NOMO-1 treated with DMSO at 0.1 percent for 48 hours (cell line): ENCODE results near the gene ARAP1.

Experiments
- DNase-seq: peaks from one replicate; lab custom pipeline; 2025; ENCODE audit not compliant: unreplicated experiment; lab: John Stamatoyannopoulos, UW

The ARAP1 gene

GRCh38 chr11:72685560-72686480, 66.4 kb downstream of the ARAP1 start:
- DNase-seq: no peak

DNA sequence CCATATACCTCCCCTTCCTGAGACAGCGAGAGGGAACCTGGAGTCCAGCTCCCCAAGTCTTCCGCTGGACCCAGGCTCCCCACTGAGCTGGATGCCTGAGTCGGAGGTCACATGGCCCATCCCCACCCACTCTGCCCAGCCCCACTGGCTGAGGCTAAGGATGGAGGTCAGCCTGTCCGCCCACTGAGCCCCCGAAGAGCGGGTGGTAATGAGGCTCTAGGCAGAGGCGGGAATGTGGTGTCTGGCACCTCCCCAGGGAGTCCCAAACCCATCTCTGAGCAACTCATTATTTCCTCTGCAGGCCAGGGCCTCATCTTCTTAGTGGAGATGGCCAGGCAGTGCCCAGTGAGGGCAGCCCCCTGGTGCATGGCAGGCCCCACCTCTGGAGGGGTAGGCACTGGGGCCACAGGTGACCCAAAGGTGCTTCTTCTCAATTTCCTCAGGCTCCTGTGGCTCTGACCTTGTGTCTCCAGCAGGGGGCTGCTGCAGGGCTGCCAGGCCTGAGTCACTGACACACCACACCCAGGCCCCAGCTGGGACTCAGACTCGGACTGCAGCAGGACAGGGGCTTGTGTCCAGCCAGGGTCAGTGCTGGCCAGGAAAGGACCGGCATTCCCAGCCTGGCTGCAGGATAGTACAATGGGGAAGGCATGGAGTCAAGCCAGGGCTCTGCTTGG, 67.8 kb downstream of the ARAP1 start:
- peak; percentile 24 for DNase-seq

DNA sequence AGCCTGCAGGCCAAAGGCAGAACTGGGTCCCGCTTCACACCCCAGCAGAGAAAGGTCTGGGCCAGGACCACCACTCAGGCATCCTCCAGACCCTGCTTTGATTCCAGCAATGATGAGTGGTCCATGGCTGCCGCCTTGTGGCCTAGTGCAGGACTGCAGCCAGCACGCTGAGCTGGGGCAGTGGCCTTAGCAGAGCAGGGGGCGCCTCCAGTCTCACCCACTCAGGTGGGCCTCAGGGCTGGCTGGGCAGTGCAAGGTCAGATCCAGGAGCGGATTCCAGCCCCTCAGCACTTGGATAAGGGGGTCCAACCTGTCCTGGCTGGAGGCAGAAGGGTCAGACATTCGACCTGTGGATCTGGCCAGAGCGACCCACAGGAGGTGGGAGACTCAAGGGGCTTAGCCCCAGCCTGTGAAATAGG, 68.4 kb downstream of the ARAP1 start:
- DNase-seq: peak; percentile 8

DNA sequence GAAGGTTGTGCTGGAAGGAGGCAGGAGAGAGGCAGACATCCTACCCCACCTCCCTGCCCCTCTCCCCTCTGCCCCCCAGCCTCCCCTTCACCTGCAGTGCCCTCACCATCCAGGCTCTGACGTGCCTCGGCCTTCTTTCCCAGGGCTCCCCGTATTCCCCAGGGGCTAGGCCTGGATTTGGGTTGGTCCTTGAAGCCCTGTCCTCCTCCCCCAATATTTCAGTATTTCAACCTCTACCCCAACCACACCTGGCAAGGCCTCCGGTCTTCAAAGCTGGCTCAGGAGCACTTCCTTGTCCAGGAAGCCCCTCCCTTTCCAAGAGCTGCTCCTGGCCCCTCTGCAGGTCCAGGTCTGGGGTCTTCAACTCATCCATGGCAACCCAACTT, 69.4 kb downstream of the ARAP1 start:
- no peak for DNase-seq

DNA sequence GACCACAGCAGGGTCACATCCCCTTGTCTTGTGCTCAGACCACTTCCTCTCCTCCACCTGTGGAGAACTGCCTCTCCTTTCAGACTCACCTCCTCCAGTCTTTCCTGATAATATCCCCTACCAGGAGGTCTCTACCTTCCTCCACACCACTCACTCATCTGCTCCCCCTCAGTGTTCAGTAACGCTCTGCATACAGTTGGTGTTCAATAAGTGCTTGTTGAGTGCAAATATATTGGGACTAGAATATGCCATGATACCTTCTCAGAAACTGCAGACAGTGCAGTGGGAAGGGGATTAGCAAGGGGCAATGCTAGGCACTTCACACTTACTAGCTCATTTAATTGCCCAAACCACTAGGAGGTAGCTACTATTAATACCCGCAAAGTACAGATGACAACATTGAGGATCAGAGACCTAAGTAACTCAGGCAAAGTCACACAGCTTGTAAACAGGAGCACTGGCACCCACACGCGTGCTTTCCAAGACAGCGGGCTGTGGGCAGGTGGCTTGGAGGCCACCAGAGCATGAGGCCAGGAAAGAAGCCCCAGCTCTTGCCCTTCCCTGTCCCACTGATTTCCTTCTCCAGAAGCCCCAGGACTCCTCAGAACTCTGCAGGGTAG, 69.9 kb downstream of the ARAP1 start:
- DNase-seq: no peak

DNA sequence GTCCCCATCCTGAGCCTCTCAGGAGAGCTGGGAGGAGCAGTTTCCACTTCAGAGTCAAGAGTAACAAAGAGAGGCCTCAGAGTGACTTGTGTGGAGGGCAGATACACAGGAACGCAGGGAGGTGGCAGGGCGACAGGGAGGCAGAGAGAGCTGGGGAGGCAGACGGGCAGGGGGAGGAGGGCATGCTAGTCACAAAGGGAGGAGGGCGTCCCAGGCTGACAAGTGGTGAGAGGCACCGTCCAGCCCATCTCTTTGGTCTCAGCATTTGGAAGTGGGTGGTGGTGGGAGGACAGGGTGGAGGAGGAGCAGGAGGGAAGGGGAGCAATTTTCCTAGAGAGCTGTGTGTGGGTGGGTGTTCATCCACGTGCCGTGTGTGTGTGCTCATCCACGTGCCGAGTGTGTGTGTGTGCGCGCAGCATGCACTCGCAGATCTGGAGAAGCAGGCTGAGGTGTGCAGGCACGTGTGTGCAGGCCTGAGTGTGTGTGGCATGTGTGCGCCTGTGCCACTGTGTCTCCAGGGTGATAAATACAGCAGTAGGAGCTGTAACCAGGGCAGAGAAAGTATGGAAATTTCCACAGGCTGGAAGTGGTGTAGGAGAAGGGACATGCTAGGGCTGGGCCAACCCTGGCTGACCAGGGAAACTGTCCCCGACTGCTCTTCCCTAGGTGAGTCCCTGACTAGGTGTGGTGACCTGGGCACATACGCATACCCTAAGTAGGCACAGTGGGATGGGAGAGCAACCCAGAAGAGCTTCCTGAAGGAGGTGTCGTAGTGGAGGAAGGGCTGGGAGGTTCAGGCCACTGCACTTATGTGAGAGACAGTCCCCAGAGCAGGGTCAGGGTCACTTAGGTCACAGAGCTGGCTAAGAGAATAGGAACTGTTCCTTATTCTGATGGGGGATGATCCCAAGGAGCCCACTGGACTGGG, 70.7 kb downstream of the ARAP1 start:
- no peak for DNase-seq

DNA sequence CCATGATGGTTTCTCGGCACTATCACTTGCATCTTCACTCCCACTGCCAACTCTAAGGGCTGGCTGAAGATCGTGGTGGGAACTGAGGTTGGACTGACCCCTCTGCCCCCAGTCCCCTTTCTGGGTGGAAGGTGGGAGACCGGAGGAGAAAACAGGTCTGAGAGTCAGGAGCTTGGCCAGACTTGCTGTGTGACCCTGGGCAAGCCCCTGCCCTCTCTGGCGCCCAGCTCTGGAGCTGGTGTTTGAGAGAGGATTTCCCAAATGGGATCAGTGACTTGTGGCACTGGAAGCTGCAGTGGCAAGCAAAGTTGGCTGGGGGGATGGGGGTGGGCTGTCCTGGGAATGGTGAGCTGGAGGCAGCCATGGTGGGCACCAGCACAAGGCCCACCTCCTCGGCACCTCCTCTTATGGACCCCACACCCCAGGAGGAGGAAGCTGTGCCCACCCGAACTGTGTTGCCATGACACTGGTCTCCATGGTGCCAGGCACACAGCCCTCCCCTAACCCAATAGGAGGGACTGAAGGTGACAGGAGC, 71.5 kb downstream of the ARAP1 start:
- no peak for DNase-seq

- no peak for DNase-seq
Measured at GRCh38 chr11:72679869-72680268, 72.3 kb downstream of the ARAP1 start.

GRCh38 chr11:72678524-72678923, 73.7 kb downstream of the ARAP1 start:
- no peak for DNase-seq

GRCh38 chr11:72676861-72677341, 75.3 kb downstream of the ARAP1 start:
- DNase-seq: peak; percentile 55

GRCh38 chr11:72675221-72675620, 77.0 kb downstream of the ARAP1 start:
- DNase-seq: no peak

DNA sequence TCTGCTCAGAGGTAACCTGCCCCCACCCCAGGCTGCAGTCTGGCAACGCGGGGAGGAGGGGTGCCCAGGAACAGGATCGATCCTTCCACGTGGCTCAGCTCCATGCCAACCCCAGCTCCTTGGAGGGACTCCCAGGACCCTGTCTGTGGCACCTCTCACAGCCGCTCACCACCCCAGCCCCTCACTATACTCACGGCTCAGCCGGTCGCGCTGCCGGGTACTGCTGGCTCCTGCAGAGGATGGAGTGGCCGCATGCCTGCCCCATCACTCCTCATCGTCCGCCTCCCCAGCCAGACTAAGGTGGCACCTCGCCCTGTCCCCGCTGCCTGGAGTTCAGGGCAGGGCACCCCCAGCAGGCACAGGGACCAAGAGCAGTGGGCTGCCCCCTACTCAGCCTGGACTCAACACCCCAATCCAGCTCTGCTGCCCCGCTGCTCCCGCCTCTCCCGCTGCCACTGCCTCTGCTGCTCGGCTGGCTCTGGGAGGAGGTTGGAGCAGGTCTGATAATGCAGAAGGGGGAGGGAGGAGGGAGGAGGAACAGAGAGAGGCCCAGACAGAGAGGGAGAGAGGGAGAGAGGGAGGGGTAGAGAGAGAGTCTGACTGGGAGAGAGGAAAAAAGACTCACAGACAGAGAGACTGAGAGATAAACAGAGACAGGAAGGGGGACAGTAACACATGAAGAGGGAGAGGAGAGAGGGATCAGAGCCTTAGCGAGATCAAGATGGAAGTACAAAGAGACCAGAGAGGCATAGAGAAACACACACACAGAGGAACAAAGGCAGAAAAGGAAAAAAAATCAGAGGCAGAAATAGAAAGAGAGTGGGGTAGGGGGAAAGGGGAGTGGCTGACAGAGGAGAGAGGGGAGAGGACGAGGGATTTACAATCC, 78.0 kb downstream of the ARAP1 start, which contains the start of gene PDE2A:
Gene PDE2A, minus strand, starts transcription at position 480 of the 886 bp plus-strand sequence. Its CDS starts 215 bp downstream, at position 265.
- no peak for DNase-seq

DNA sequence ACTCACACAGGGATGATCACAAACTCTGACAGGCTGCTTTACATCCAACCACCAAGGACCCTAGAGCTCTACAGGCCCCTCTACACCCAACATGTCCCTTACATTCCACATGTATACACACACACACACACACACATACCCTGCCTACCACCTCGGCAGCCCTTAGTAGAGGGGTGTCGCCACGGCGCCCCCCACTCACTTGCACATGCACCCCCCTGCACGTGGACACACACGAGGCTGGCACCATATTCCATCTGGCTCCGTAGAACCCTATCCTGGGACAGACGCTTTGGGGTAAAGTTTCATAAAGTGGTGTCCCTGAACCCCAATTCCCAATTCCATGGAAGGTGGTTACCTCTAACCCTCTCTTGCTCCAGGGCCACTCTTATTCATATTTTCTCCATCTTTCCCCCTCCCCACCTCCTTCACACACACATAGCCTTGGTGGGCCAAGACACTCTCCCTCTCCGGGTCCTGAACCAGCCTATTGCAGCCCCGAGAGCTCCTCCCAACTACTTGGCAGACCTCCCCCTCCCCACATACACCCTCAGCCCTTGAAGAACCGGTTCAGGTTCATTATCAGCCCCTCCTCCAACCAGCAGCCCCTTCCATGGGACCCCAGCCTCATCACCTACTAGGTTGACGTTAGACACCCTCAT, 78.8 kb downstream of the ARAP1 start:
- DNase-seq: no peak

- DNase-seq: no peak
Measured at GRCh38 chr11:72672597-72673238, 79.5 kb downstream of the ARAP1 start.

DNA sequence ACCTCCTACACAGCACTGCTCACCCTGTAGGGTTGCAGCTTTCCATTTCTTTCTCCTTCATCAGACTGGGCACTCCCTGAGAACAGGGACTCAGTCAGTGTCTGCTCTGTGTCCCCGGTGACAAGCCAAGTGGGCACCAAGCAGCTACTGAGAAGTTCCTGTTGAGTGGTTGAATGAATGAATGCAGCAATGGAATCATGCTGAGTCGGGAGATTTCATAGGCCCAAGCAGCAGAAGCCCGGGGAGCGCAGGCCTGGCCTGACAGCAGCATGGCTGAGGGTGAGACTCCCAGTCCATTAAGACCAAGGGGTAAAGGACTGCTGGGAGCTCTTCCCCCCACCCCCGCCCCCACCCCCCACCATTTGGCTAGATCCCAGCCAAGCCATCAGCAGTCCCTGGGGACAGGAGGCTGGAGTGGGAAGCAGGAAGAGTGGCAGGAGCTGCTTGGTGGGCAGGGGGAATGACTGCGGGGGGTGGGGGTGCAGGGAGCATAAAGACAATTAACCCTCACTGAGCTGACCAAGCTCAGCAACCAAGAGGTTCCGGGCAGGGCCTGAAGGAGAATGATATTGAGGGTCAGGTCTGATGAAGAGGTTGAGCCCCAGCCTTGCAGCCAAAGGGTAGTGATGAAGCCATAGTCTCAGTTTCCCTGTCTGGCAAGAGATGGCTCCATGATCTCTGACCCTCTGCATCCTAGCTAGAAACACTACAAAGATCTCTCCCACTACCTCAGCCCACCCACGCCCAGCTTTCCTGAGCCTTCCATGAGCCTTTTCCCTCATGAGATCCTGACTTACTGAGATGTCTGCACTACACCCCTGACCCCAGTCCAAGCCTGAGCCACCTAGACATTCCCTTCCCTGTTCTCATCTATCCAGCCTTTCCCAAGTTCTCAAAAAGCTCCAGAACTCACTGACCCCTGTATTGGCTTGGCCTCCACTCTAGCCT, 80.8 kb downstream of the ARAP1 start:
- DNase-seq: no peak

DNA sequence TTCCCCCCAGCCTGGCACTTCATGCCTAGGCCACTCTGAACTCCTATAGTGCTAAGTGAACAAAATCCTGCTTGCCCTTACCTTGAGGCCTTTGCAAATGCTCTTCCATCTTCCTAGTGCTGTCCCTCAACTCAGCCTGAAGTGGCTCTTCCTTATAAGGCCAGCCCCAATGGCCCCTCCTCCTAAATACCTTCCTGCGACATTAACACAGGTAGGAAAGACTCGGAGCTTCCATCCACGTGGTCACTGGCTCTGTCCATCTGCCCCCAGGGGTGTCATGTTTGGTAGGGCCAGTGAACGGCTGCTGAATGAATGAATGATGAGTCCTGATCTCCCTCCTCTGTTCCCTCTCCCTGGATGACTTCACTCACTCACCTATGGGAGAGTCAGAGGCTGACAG, 82.2 kb downstream of the ARAP1 start:
- DNase-seq: no peak

DNA sequence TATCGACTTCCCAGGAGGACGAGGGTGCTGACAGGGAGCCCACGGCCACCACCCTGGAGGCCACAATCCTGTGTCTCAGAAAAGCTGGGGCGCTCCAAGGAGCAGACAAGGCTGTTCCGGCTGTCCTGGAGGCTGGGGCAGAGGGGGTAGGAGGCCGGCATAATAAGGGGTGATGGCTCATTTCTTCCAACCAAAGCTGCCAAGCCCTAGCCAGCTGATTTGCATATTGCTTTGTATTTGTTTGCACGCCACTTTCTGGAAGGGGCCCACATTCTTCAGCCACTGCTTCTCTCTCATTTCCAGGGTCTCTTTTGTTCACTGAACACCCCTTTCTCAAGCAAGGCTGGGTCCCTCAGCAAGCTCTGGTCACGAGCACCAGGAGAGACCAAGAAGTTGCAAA, 82.7 kb downstream of the ARAP1 start:
- no peak for DNase-seq
